Fibroblast of the aortic adventitia (primary cell): ENCODE data around the gene FRYL. TPM values are rescaled to one million over a fixed set of nuclear protein-coding genes. Genes with fewer than 3 reads are reported as not detected.

Experiments
- DNase-seq: peaks from one replicate; pipeline ENCODE4 v3.0.0-alpha.2; 2010; ENCODE audit warnings: low read depth
- H3K4me3 ChIP-seq: 2 replicates; pipeline ENCODE4 v1.5.1; 2011; ENCODE audit warnings: low read depth, mild to moderate bottlenecking, control low read depth, low read length, moderate library complexity
- total RNA-seq: library from RNA; depleted of rRNA; stranded (reverse); fragments of >200 nt; gene quantifications from 2 replicates; pipeline ENCODE4 v1.2.3, GENCODE V29; 2012; ENCODE audit warnings: low replicate concordance
- TF ChIP-seq, protein P1 (sequence below): IDR thresholded peaks from 2 replicates; pipeline ENCODE4 v1.5.1; 2011; ENCODE audit warnings: mild to moderate bottlenecking, low read length, control low read depth, inconsistent platforms; ENCODE audit not compliant: insufficient read depth

The FRYL gene
- total RNA-seq, 1 donor: 60.3 TPM

DNA sequence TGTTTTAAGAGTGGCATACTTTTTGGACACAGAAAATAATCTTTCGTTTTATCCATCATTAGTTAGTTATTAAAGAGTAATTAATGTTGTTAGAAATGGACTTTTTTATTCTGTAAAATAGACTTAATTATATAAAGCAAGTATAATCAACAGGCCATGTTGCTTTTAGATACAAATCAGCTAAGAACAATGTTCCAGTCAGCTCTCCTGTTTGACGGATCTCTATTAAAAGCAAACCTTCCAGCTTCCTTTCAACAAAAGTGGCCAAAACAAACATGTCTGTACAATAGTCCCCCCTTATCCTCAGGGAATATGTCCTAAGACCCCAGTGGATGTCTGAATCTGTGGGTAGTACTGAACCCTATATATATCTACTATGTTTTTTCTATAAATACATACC, 301.8 kb downstream of the FRYL start:
- TF ChIP-seq, protein P1, sequence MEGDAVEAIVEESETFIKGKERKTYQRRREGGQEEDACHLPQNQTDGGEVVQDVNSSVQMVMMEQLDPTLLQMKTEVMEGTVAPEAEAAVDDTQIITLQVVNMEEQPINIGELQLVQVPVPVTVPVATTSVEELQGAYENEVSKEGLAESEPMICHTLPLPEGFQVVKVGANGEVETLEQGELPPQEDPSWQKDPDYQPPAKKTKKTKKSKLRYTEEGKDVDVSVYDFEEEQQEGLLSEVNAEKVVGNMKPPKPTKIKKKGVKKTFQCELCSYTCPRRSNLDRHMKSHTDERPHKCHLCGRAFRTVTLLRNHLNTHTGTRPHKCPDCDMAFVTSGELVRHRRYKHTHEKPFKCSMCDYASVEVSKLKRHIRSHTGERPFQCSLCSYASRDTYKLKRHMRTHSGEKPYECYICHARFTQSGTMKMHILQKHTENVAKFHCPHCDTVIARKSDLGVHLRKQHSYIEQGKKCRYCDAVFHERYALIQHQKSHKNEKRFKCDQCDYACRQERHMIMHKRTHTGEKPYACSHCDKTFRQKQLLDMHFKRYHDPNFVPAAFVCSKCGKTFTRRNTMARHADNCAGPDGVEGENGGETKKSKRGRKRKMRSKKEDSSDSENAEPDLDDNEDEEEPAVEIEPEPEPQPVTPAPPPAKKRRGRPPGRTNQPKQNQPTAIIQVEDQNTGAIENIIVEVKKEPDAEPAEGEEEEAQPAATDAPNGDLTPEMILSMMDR: no peak

DNA sequence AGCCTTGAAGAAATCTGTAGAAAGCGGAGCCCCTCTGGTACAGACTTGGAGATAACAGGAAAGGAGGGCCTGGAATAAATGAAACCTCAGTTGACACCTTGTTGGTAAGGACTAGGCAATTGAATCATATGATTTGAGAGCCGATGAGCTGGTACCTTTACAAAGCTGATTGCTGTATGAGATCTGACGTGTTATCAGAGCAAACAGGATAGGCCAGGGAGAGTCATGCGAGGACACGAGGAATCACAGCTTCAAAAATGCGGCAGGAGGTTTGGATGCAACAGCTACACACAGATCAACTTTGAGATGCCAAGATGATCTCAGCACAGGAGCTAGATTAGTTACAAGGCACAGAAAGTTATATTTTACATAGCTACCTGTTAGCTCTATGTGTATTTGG, 304.3 kb downstream of the FRYL start:
- no peak for DNase-seq
- TF ChIP-seq, protein P1: no peak
- no peak overlapping the region for H3K4me3 ChIP-seq

More for the DNA sequence above, 301.8 kb downstream of the FRYL start:
- H3K4me3 ChIP-seq: no peak overlapping the region
- no peak for DNase-seq

DNA sequence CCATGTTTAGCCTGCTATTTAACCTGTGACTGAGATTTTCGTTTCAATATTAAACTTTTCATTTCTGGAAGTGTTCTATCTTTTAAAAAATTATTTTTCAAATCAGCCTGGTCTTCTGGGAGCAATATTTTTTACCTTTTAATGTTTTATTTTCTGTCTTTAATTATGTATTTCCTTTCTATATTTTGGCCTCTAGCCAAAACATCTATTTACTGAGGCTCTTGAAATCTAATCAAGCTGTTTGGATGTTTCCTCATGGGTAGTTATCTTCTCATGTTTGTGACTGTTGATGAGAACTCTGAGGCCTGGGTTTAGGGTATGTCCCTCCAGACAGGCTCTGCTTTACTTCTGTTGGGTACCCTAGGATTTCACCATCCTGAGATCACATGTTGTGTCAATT, 307.3 kb downstream of the FRYL start:
- H3K4me3 ChIP-seq: no peak overlapping the region
- TF ChIP-seq, protein P1: no peak
- DNase-seq: no peak

DNA sequence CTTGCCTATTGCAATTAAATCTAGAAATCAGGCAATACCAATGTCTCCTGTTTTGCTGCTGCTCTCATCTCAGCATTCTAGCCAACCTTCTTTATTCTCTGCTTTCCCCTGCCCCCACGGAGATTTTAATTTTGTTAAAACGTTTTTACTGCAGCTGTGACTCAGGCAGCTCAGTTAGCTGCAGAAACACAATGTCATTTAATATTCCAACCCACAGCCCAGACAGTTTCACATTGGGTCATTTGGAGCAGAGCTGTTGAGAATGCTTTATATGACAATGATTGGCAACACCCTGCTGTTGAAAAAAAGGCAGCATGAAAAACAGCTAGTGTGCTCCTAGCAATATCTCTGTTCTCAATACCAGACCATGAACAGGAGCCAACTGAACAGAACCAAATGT, 309.5 kb downstream of the FRYL start:
- H3K4me3 ChIP-seq: no peak overlapping the region
- DNase-seq: no peak
- TF ChIP-seq, protein P1: no peak

DNA sequence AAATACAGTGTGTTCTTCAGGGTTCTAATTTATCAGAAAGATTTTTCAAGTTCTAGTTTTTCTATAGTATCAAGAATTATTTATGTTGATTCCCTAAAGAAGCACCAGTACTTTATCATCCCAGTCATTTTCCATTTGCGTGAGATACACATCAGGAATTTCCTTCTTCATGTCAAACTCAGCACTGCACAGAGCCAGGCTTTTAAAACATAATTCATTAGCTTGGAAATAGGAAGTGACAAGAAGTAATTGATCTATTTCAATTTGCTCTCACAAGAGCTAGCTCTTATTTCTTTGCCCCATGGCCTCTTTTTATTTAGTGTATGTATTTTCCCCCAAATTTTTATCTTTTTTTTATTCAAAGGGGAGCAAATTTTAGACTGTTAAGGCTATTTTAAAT, 309.9 kb downstream of the FRYL start:
- no peak for DNase-seq
- TF ChIP-seq, protein P1: no peak

DNA sequence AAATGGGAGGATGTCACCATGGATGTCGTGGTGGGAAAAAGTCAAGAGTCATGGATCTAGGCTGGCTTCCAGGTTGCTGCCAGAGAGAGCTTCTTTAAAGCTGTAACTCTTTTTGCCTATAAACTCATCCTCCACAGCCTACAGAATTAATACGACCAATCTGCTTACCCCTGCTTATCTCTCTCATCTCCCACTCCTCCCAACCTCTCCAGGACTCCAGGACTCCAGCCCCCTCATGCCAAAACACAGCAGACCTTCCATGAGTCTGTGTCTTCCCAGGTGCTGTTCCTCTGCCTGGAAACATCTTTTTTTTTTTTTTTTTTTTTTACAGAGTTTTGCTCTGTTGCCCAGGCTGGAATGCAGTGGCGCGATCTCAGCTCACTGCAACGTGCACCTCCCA, 312.2 kb downstream of the FRYL start:
- H3K4me3 ChIP-seq: no peak overlapping the region
- TF ChIP-seq, protein P1: no peak
- no peak for DNase-seq

More for the DNA sequence above, 309.9 kb downstream of the FRYL start:
- H3K4me3 ChIP-seq: no peak overlapping the region

DNA sequence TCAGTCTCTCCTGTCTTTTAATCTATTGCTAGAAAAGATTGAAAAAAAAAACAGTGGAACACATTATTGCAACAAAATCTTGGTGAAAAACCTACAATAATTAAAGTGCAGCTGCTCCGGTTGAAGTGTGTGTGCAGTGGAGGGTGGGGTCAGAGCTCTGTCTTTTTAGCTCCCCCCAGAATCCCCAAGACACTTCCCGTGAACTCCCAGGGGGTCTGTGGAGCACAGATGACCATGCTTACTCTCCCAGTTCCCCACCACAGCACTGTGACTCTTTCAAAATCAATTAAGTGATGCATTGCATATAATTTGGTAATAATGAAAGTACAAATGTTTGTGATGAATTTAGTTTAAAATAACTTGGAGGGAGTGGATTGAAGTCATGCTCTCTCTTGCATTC, 312.6 kb downstream of the FRYL start:
- TF ChIP-seq, protein P1: no peak
- no peak for DNase-seq
- H3K4me3 ChIP-seq: no peak overlapping the region
